SH-SY5Y (cell line): ENCODE data around the gene HSPE1.

Experiments used
- GATA2 ChIP-seq: IDR thresholded peaks from 2 replicates; pipeline ENCODE4 v1.6.1; 2011; ENCODE audit warnings: mild to moderate bottlenecking, low read depth, low read length
- GATA3 ChIP-seq: IDR thresholded peaks from 2 replicates; pipeline ENCODE4 v1.6.1; 2011; ENCODE audit warnings: low read depth, mild to moderate bottlenecking, low read length, moderate library complexity

GRCh38 chr2:197513915-197514314, 13.7 kb downstream of the HSPE1 start:
- TF ChIP-seq GATA3 (no peak), GATA2 (no peak)
